PFSK-1 (cell line): ENCODE data around the gene VARS1.

Source experiments
- FOXP2 ChIP-seq: optimal IDR thresholded peaks from 2 replicates; pipeline ENCODE3; 2011; ENCODE audit warnings: borderline replicate concordance, control low read depth, inconsistent platforms; ENCODE audit not compliant: insufficient read depth; ENCODE audit errors: extremely low read length, extremely low read depth
- POLR2AphosphoS5 ChIP-seq: IDR thresholded peaks from 2 replicates; pipeline ENCODE4 v1.6.1; 2012; ENCODE audit warnings: low read depth, mild to moderate bottlenecking, control low read depth, low read length, moderate library complexity
- REST ChIP-seq, 2 experiments: IDR thresholded peaks; 2 replicates each; pipeline versions ENCODE4 v1.6.1 to v1.8.0; 2011 to 2012; ENCODE audit warnings: low read depth in 2 of 2, low read length in 2 of 2, control low read depth in 1 of 2, inconsistent platforms in 1 of 2, mild to moderate bottlenecking in 1 of 2, moderate library complexity in 1 of 2; ENCODE audit not compliant: insufficient read depth in 1 of 2
- SIN3A ChIP-seq: IDR thresholded peaks from 2 replicates; pipeline ENCODE4 v1.6.1; 2012; ENCODE audit warnings: mild to moderate bottlenecking, low read length, moderate library complexity, borderline replicate concordance; ENCODE audit not compliant: insufficient read depth
- TAF1 ChIP-seq: IDR thresholded peaks from 2 replicates; pipeline ENCODE4 v1.6.1; 2012; ENCODE audit warnings: low read length, control low read depth, borderline replicate concordance; ENCODE audit not compliant: insufficient read depth

- TF ChIP-seq REST (IDR thresholded peaks at IDR 0.05; ENCODE audit: insufficient read depth in 1 of 2, low read depth in 2 of 2, low read length in 2 of 2) (no peak), POLR2AphosphoS5 (no peak), TAF1 (no peak), SIN3A (no peak), FOXP2 (no peak)
Measured at GRCh38 chr6:31776485-31776988, 19.0 kb downstream of the VARS1 start.
